Activated CD4-positive, alpha-beta T cell treated with anti-CD3 and anti-CD28 coated beads, Interleukin-2, amount 50 U/mL, for 48 hours (primary cell): Measurements from ENCODE around the gene AMOTL2.

Experiments
- DNase-seq, 2 experiments: peaks; one replicate each; pipeline ENCODE4 v3.0.0-alpha.2; 2020

The AMOTL2 gene

DNA sequence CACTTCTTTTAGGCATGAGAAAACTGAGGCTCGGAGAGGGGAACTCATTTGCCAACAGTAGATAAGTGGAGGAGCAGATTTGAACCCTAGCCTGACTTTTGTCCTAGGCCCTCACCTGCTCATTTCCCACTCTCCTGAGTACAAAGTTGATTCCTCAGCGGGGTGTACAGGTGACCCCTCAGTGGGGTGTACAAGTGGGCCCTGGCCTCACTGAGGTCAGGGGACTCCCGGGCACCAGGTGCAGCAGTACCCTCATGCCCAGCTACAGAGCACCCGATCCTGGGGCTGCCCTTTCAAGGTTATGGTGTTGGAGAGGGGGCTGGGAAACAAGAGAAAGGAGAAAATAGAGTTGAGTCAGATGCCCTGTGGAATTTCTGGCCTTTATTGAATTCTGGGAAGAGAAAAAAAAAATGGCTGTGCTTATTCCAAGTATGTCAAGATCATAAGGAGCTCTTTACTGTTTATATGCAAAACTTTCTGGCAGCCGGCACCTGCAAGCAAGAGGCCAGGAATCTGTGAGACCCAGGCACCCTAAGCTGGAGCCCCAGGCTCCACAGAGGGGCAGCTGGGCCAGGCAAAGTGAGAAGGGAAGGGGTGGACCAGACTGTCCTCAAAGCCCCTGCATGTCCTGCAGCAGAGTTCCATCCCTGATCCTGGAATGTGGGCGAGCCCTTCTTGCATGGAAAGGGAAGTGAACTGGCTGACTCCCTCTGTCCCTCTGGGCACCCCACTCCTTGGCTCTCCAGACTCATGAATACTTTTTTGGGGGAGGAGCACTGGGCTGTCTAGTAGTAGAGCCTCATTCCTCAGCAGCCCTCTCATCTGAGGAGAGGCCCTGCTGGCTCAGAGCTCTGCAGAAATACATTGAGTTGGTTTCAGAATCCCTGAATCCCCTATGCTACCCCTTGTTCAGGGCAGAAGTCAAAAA is 43.1 kb downstream of the AMOTL2 start:
- no peak for DNase-seq

DNA sequence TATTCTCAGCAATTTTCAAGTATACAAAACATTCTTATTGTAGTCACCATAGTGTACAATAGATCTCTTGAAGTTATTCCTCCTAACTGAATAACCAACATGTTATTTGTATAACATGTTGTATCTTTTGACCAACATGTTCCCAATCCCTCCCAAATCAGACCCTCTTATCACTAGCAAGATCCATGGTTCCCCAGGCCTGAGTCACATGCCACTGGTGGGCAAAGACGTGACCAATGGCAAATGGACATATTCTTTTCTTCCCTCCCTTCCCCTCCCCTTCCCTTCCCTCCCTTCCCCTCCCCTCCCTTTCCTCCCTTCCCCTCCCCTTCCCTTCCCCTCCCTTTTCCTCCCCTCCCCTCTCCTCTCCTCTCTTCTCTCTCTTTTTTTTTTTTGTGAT is 45.4 kb downstream of the AMOTL2 start:
- no peak for DNase-seq

DNA sequence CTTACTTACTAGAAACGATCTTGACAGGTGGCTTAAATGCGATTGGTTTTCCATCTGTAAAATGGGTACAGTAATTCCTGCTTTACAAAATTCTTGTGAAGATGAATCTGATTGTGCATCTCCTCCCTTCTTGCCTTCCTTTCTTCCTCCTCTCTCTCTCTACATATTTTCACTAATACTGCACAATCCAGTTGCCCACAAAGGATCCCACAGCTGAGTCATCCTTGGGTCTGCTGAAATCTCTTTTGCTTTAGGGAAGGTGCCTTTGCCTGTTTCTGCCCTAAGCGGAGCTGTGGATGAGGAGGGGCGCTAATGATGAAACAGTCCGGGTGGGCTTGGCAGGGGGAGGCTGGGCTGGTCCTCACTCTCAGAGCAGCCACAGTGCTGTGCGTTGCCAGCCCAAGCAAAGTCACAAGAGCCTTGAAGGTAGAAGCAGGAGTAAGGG is 46.1 kb downstream of the AMOTL2 start:
- DNase-seq = no peak

DNA sequence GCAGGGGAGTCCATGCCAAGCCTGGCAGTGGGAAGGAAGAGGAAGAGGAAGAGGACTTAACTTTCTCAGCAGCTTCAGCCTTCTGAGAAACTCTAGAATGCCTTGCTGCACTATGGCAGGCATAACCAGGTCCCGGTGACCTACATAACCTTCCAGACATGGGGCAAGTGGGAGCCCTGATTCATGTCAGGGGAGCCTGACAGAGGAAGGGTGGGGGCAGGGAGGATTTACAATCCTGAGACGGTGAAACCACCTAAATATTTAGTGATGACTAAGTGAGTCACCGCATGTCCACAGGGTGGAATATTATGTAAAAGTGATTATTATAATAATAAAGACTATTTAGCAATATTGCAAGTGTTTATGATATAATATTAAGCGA is 46.7 kb downstream of the AMOTL2 start:
- no peak for DNase-seq

DNA sequence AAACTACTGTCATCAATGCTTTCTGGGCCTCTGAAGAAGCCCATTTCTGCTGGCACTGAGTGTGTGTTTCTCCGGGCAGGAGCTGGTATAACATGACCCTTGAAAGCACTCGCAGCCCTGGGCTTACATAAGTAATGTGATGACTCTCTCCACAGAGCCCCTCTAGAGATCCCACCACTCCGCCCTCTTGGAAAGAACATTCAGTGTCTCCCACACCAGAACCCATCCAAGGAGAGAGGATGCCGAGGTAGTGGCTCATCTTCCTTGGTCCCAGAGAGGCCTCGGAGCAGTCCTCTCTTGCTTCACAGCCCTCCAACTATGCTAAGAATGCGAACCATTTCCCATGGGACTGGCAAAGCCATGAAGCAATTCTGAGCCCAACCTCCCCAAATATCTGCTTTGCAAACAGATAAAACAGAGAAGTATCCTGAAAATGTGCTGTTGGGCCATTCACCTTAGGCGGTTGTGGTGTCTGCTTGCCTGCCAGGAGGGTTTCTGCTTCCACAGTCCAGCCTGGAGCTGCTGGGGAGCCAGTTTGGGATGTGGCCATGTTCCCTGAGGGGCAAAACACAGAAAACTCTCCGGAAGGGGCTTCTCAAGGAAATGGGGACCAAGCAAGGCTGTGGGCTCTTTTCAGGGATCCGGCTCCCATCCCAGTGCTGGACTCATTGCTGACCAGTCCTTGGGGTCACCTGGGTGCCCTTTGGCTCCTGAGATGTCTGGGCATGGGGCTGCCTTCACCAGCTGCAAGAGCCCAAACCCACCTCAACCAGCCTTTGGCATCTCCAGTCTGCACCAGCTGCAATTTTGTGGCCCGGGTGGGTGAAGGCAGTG is 47.3 kb downstream of the AMOTL2 start:
- DNase-seq = no peak

DNA sequence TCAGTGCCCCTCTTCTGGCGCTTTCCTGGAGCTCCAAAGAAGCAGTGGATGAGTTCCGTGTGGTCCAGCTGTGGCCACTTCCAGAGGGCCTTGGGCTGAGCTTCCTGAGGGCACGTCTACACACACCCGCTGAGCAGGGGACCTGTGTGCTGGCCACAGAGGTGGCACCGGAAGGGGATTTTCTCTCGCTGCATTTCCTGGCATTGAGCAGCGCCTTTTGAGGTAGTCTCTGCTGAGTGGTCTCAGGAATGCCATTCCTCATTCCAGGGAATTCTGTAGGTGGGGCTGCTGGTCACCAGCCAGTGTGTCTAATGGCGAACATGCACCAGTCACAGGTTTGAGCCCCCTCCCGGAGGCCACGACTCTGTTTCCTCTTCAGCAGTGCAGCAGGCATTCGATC is 48.1 kb downstream of the AMOTL2 start:
- DNase-seq = no peak

DNA sequence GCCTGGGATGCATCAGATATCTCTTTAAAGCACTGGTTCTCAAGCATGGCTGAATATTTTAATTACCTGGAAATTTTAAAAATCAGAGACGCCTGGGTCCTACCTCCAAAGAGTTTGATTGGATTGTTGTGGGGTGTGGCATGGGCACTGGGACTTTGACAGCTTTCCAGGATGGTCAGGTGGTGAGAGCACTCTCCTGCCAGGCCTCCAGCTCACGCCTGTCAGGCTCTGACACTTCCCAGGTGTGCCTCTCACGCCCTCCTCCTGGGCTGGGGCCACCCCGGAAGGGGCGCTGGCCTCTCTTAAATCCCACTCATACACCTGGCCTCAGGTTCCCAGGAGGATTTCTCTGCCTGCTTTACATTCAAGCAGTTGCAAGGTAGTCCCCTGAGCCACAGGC is 48.5 kb downstream of the AMOTL2 start:
- no peak for DNase-seq

DNA sequence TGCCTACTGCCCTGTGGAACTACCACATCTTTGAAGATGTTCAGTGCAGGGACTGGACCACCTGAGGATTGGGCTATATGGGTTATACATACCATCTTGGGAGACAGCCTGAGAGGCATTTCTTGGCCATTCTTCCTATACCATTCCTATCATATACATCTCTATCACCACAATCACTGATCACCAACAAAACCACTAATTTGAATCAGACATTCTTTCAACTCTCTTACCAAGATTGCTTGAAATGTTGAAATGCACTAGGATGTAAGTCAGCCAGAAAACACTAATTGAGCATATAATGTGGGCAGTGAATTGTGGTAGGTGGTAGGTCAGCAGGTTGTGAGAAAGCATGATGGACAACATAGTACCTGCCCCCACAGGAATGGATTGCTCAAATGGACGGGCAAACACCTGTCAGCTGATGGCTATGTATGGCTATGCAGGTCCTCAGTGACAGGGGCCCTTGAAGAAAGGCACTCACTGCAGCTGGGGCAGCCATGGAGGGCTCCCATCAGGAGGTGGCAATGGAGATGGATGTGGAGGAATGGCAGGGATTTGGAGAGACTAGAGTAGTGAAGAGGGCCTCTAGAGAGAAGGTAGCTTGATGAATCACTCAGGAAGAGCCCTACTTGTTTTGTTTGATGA is 49.1 kb downstream of the AMOTL2 start:
- DNase-seq = no peak

DNA sequence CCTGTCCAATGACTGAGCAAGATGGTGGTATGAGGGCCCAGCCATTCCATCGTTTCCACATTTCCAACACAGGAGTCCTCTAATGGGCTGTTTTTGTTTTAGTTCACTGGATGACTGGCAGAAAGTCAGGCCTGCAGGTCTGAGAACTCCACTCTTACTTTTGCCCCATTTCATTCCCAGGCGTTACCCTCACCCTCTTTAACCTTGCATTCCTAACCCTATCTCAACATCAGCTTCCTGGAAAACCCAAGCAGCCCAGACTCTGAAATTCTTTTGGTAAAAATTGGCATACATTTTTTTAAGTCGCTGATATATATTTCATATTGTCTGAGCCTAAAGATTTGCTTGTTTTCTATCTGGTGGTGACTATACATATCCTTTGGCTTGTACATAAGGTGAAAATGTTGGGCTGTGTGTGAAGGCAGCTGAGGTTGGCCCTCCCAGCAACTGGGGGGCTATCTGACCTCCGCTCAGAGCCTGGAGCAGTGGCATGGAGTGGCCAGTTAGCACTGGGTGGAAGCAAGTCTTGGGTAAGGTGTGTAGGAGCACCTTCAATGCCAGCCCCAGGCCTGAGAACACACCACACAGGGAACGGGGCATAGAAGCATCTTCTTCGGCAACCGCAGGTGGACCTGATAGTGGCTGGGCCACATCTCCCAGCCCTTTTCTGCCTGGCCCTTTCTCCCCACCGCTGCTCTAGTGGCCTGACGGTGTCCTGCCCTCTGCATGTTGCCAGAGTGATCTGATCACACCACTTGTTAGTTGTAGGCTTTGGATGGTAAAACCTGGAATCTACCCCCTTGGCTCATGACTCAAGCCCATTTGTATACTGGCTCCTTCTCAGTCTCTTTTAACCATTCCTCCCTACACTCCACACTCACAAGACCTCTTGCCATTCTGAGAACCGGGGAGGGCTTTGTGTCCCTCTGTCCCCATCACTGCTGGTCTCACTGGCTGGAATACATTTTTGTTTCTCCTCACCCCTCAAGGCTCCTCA is 50.0 kb downstream of the AMOTL2 start:
- DNase-seq = no peak

DNA sequence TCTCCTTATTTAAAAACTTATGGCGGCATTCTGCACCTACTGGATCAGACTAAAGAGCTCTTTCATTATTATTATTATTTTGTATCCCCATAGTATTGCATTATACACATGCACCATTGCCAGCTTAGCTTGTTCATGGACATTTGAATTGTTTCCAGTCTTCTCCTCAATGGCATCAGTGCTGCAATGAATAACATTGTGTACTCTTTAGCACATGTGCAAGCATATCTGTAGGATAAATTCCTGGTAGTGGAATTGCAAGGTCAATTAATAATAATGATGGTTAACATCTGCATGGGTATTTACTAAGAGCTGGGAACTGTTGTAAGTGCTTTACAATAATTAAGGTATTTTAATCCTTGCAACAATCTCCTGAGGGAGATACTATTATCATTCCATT is 52.0 kb downstream of the AMOTL2 start:
- DNase-seq = no peak

DNA sequence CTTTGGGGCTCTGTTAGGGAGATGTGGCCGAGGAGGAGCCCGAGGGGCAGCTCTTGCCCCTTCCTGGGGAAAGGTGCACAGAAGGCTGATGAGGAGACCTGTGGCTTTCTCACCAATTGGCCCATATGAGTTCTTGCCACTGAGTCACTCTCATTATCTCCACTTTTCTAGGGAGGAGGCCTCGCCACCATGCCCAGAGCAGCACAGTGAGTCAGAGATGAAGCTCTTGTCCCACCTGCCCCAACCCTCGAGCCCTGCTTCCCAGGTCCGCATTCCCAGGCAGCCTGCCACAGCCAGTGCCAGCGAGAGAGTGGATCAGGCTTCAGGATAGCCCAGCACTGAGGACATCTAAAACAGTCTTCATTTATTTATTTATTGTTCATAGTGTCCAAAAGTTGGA is 53.5 kb downstream of the AMOTL2 start:
- no peak for DNase-seq

DNA sequence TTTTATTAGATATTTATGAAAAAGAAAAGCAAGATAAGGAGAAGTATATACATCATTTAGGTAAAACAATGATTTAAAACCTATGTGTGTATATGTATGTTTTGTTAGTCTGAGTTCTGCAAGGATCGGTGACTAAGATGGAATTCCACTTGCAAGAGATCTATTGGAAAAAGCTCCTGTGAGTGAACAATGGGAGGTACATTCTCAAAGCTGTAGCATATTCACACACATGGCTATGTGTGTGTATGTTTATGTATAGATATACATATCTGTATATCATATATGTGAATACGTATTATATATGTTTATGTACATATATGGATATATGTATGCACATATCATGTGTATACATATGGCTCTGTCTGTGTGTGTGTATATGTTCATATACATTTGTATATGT is 54.3 kb downstream of the AMOTL2 start:
- DNase-seq = no peak

DNA sequence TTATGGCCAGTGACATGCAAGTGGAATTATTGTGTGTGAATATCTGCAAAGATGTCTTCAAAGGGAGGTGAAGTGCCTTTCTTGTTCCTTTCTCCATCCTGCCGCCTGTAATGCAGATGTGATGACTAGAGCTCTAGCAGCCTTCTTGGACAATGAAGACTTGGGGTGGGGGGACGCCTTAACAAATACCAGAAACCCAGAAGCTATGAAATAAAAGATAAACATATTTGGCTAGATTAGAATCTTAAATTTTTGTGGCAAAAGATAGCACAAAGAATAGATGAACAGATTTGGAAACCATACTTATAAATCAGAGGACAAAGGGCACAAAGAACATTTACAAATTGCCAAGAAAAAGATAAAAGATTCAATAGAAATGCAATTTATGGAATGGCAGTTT is 56.1 kb downstream of the AMOTL2 start:
- no peak for DNase-seq

DNA sequence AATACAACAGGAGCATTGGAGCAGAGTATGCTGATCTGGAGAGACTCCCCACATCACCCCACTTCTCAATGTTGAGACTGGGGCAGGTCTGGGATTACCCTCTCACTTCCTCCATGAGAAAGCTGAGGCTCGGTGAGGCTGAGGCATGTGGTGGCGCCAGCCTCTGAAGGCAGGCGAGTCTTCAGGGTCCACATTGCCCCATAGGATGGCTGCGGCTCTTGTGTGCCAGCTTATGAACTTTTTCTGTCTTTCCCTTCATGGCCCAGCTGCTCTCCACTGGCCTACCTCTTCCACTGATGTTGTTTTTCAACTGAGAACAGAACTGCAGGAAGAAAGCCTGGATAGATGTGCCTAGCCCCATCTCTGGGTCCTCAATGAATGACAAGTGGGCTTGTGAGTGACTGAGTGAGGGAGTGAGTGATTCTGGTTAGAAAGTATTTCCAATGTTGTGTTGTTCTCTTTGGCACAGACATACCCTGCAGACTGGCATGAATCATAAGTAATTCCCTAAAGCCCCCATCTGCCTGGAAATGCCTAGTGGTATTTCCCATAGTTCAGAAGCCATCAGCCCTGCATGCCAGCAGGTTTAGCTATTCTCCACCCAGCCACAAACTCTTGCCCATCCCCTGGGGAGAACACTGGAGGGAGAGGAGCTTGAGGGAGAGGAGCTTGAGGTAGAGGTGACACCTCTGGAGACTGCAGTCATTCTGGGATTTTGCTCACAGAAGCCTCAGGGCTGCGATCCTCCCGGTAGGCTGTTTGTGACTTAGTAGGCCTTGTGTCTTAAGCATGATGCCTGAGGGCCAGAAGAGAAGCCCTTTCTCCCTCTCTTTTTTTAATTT is 56.9 kb downstream of the AMOTL2 start:
- DNase-seq = no peak

DNA sequence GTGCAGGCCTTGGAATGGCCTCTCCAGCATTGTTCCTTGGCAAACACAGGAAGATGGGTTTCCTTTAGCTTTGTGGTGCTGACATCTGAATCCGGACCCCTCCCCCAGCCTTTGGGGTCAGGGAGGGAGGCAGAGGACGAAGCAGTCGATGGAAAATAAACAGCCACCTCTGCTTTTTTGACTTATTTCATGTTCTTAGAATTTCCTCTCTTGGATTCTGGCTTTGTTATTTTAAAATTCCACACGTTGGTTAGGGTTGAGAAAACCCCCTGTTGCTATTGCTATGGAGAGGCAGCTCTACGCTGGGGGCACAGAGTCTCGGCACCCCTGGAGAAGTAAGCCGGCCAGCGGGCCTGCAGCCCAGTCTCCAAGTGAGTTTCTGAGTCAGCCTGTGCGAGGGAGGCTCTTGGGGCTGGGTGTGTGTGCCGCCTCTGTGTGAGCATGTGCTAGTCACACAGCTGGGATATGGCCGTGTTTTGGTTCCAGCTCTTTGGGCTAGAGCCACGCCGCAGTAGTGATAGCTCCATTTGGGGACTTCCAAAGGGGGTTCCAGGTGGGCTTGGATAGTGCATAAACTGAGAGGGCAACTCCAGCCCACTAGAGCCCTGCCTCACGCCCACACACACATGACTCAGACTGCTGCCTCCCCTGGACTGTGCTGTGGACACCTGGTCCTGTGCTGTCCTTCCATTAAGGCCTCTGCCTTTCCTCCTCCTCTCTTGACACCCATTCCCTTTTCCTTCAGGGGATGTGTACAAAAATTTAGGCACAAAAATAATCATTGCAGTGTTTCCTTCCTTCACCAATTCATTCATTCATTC is 58.8 kb downstream of the AMOTL2 start:
- no peak for DNase-seq

DNA sequence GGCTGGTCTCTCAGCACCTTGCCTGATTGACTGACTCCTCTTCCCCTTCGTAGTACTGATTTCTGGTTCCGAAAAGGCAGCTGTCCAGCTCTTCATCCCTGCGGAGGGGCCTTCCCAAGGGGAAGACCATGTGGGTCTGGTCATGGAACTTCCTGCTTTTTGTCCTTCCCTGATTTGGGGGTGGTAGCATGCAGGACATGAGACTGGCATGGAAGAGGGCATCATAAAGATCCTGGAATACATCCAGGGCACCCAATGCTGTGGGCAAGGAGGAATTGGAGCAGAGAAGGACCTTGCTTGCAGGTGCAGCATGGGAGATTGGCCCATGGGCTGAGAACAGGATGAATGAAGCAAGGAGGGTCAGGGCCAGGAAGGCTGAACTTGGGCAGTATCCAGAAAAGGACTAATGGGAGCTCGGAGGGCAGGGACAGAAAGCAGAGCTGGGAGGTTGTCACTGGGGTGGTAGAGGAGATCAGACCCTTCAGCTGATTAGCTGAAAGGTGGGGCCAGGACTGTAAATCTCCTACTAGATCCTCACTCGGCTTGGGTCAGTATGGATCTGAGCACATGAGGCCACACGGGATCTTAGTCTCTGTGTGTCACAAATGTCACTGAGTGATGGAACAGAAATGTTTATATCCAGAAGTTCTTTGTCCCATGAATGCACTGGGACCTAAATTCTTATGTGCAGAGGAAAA is 59.5 kb downstream of the AMOTL2 start:
- DNase-seq = no peak

DNA sequence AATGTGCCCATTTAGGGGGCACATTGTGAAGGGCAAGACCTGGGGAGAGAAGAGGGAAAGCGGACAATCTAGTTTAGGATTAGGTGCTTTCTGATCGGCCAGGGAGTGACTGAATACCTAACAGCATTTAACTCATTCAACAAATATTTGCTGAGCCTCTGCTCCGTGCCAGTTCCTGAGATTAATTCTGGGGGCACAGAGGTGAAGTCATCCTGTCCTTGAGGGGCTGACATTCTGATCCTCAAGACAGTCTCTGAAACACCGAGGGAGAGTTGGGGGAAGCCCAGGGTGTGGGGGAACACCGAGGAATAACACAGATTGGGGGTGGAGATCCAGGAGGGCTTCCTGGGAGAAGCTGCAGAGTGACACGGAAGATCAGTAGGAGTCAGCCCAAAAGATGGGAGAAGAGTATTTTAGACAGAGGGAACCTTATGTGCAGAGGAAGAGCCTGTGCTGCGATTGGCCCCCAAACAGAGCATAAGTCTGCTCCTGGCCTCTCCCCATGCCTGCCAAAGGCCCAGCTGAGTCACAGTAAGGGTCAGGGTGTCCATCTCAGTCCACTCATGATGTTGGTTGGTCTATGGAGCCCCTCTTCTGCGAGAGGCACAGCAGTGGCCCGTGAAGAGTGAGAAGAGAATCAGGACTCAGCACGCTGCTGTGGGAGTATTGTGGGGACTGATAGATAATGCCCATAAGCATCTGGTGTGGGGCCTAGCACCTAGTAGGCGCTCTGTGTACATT is 60.2 kb downstream of the AMOTL2 start:
- no peak for DNase-seq

DNA sequence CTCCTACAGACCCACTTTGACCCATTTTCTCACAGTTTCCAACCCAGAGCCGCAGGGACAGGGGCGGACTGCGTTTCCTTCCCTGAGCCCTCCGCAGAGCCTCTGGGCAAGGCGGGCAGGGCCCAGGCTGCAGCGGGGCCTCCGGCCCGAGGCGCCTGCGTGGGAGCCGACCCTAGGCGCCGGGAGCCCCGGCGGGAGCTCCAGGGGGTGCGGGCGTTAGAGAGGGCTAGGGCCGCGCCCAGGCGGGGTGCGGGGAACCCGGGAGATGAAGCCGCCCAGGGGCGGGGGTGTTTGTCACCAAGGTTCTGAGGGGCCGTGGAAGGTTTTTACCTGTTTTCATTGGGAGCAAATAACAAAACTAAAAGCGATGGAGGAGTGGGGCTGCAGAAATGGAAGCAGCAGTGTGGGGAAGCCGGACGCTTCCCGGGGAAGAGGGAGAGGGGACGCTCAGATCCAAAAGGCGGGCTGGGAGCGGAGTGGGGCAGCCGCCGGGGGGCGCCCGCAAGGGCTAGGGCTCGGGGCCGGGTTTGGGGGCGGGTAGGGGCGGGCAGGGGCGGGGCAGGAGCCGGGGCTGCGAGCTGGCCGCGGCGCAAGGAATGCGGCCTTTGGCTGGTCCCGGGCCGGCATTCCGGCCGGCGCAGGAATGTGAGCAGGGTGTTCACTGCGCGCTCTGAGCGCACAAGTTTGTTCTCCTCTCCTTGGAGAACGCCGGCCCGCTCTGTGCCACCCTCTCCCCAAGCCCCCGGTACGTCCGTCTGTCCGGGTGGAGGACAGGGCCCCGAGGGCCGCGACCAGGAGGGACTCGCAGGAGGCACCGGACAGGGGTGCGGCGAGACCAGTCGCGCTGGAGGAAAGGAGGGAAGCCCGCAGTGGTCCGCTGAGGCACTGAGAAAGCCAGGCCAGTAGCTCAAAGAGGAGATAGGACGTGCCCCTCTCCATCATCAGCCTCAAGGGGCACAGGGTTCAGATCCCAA is 61.1 kb downstream of the AMOTL2 start:
- DNase-seq = no peak
